Natural killer cell (primary cell): ENCODE results near the gene SNAI3. TPM values are rescaled to one million over a fixed set of nuclear protein-coding genes. Genes with fewer than 3 reads are reported as not detected.

Source experiments
- ATAC-seq, 3 donors: fragments of 150-1000 bp in 2 of 3; fragments of 200-7000 bp in 1 of 3; cut with Tn5 transposase; 1 replicate in 1 of 3; 2 replicates in 2 of 3; pipeline ENCODE4 v1.10.0; 2021; ENCODE audit warnings: mild to moderate bottlenecking in 2 of 3, moderate library complexity in 2 of 3
- DNase-seq, 2 donors: peaks; one replicate each; pipeline versions ENCODE4 v3.0.0 to v3.0.0-alpha.2; 2013 to 2021; ENCODE audit warnings: mixed read lengths in 1 of 2
- H3K27ac ChIP-seq: one replicate; pipeline ENCODE4 v1.5.1; 2013; ENCODE audit warnings: mild to moderate bottlenecking, low read length
- H3K27me3 ChIP-seq: one replicate; pipeline ENCODE4 v1.6.1; 2013; ENCODE audit warnings: low read length; ENCODE audit not compliant: control insufficient read depth, insufficient read depth
- H3K36me3 ChIP-seq: one replicate; pipeline ENCODE4 v1.6.1; 2013; ENCODE audit warnings: low read length; ENCODE audit not compliant: control insufficient read depth, insufficient read depth
- H3K4me1 ChIP-seq: one replicate; pipeline ENCODE4 v1.6.1; 2013; ENCODE audit warnings: low read length; ENCODE audit not compliant: control insufficient read depth, insufficient read depth
- H3K4me3 ChIP-seq: one replicate; pipeline ENCODE4 v1.5.1; 2013; ENCODE audit warnings: low read length
- H3K9me3 ChIP-seq: one replicate; pipeline ENCODE4 v1.6.1; 2013; ENCODE audit warnings: low read length; ENCODE audit not compliant: control insufficient read depth, insufficient read depth
- H3K27ac Mint-ChIP-seq, 2 donors: one replicate each; pipeline ENCODE4 v1.8.0; 2022; ENCODE audit warnings: mild to moderate bottlenecking in 2 of 2, mixed read lengths in 2 of 2, moderate library complexity in 1 of 2
- H3K27me3 Mint-ChIP-seq, 2 donors: one replicate each; pipeline ENCODE4 v1.8.0; 2022; ENCODE audit warnings: low read depth in 2 of 2, mixed read lengths in 2 of 2
- H3K36me3 Mint-ChIP-seq: one replicate; pipeline ENCODE4 v1.8.0; 2022; ENCODE audit warnings: mixed read lengths
- H3K4me1 Mint-ChIP-seq, 2 donors: one replicate each; pipeline ENCODE4 v1.8.0; 2022; ENCODE audit warnings: mixed read lengths in 2 of 2
- H3K4me3 Mint-ChIP-seq: one replicate; pipeline ENCODE4 v1.8.0; 2022; ENCODE audit warnings: mild to moderate bottlenecking, moderate library complexity, mixed read lengths
- H3K9me3 Mint-ChIP-seq, 2 donors: one replicate each; pipeline ENCODE4 v1.8.0; 2022; ENCODE audit warnings: mixed read lengths in 2 of 2
- WGBS: methylation state at CpG from one replicate; pipeline ENCODE4 v1.1.7; 2013; ENCODE audit warnings: missing lambda C conversion rate; ENCODE audit not compliant: insufficient coverage; 5-methylcytosine and 5-hydroxymethylcytosine counted together
- intact Hi-C: fragments of 100-400 bp; cut with micrococcal nuclease; formaldehyde crosslinking; loops from one replicate; pipeline ENCODE4 v1.14.2; 2022
- total RNA-seq, 4 donors: library from RNA; stranded (reverse); fragments of 120-200 nt in 1 of 4; gene quantifications; one replicate each; pipeline versions ENCODE4 v1.2.3 to v1.2.4, GENCODE V29; 2013 to 2022
- TF ChIP-seq, protein P1 (sequence below): fragments of 200-600 bp; IDR thresholded peaks from one replicate; pipeline ENCODE4 v1.8.0; 2022; ENCODE audit warnings: antibody characterized with exemption

SNAI3 gene
- total RNA-seq, 3 donors from 2014 or later (not counting 1 experiment from before 2014, with no cell fraction given), result 8.2 to 9.2 (median 8.4) TPM

DNA sequence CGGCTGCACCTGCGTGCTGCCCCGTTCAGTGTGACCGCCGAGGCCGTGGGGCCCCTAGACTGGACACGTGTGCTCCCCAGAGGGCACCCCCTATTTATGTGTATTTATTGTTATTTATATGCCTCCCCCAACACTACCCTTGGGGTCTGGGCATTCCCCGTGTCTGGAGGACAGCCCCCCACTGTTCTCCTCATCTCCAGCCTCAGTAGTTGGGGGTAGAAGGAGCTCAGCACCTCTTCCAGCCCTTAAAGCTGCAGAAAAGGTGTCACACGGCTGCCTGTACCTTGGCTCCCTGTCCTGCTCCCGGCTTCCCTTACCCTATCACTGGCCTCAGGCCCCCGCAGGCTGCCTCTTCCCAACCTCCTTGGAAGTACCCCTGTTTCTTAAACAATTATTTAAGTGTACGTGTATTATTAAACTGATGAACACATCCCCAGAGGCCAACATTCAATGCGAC lies 46.2 kb downstream of the SNAI3 start:
- peak overlapping the region; percentile 64 for H3K4me3 Mint-ChIP-seq
- no peaks in the 10 kb centered on the region for H3K36me3 Mint-ChIP-seq
- intact Hi-C loops, result loop anchor here (1.0 kb wide), 1 partner anchor 13 kb away; no protein-coding TSS in a partner anchor
- no peak for DNase-seq
- 38% methylated on average over 8 of the region's 13 CpGs for WGBS
- peaks cover 10% of the 10 kb centered on the region for H3K9me3 ChIP-seq
- ATAC-seq, result no peak
- peak overlapping the region; percentile 72 to 84 for H3K27ac Mint-ChIP-seq
- no peak overlapping the region for H3K4me3 ChIP-seq
- no peaks in the 10 kb centered on the region for H3K27me3 ChIP-seq
- H3K36me3 ChIP-seq, result peaks cover 22% of the 10 kb centered on the region
- TF ChIP-seq, protein P1, sequence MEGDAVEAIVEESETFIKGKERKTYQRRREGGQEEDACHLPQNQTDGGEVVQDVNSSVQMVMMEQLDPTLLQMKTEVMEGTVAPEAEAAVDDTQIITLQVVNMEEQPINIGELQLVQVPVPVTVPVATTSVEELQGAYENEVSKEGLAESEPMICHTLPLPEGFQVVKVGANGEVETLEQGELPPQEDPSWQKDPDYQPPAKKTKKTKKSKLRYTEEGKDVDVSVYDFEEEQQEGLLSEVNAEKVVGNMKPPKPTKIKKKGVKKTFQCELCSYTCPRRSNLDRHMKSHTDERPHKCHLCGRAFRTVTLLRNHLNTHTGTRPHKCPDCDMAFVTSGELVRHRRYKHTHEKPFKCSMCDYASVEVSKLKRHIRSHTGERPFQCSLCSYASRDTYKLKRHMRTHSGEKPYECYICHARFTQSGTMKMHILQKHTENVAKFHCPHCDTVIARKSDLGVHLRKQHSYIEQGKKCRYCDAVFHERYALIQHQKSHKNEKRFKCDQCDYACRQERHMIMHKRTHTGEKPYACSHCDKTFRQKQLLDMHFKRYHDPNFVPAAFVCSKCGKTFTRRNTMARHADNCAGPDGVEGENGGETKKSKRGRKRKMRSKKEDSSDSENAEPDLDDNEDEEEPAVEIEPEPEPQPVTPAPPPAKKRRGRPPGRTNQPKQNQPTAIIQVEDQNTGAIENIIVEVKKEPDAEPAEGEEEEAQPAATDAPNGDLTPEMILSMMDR, result no peak
- peaks cover 0 to 3% of the 10 kb centered on the region in 2 donors for H3K27me3 Mint-ChIP-seq
- peaks cover 0 to 3% of the 10 kb centered on the region in 2 donors for H3K9me3 Mint-ChIP-seq
- H3K4me1 ChIP-seq, result peaks cover 79% of the 10 kb centered on the region
- H3K4me1 Mint-ChIP-seq, result peaks cover 38 to 71% of the 10 kb centered on the region in 2 donors
- no peak overlapping the region for H3K27ac ChIP-seq

DNA sequence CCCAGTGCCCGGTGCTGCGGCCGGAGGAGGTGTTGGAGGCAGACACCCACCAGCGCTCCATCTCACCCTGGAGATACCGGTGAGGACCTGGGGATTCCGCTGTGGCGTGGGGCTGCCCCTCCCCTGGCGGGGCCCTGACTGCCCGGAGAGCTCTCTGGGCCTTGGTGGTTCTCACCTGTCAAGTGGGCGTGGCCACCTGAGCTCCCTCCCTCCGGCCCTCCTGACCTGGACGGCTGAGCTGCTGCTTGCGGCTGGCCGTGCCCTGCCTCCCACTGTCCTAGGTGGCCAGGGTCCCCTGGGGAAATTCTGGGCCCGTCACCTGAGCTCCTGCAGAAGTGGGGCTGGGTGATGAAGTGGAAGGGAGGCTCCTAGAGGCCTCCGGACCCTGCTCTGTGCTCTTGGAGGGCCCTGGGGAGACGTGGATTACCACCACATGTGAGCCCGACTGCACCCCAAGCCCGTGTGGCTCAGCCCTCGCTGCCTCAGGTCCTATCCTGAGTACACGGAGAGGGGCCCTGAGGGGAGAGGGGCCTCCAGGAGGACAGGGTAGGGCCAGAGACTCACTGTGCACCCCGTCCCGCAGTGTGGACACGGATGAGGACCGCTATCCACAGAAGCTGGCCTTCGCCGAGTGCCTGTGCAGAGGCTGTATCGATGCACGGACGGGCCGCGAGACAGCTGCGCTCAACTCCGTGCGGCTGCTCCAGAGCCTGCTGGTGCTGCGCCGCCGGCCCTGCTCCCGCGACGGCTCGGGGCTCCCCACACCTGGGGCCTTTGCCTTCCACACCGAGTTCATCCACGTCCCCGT lies 46.9 kb downstream of the SNAI3 start:
- peaks cover 17% of the 10 kb centered on the region for H3K36me3 ChIP-seq
- H3K9me3 Mint-ChIP-seq, result peaks cover 0 to 3% of the 10 kb centered on the region in 2 donors

DNA sequence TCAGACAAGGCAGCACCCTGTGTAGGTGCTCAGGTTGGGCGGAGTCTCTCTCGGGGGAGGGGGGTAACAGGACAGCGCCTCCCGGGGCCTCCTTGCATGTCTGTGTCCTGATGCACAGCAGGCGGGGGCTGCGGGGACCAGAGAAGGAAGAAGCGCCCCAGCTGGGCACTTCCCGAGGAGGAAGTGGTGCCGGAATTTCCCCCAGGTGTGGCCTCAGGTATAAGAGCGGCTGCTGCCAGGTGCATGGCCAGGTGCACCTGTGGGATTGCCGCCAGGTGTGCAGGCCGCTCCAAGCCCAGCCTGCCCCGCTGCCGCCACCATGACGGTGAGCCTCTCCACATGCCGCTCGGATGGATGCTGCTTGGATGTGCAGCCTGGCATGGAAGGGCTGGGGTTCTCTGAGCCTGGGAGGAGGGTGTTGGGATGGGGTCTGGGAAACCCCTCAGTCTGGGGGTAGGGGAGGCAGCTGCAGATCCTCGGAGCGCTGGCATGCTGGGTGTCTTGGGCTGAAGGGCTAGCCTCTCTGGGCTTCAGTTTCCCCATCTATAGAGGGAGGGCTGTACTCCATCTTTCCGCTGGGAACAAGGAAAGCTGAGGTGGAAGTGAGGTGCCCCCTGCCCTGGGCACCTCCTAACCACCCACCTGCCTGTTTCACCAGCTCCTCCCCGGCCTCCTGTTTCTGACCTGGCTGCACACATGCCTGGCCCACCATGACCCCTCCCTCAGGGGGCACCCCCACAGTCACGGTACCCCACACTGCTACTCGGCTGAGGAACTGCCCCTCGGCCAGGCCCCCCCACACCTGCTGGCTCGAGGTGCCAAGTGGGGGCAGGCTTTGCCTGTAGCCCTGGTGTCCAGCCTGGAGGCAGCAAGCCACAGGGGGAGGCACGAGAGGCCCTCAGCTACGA lies 47.7 kb downstream of the SNAI3 start, which contains the start of gene IL17C:
IL17C (plus strand) TSS at position 250 of the 908 bp plus-strand sequence; CDS start at position 320, 70 bp downstream.
- 40% methylated on average over 27 of the region's 27 CpGs for WGBS
- peak within 1 kb of the TSS; percentile 88 for H3K27ac ChIP-seq

More for the DNA sequence above, 46.9 kb downstream of the SNAI3 start:
- H3K27me3 ChIP-seq, result no peaks in the 10 kb centered on the region
- WGBS, result 26% methylated on average over 45 of the region's 45 CpGs
- H3K36me3 Mint-ChIP-seq, result no peaks in the 10 kb centered on the region
- TF ChIP-seq, protein P1, result no peak
- peaks cover 31 to 67% of the 10 kb centered on the region in 2 donors for H3K4me1 Mint-ChIP-seq
- peaks cover 10% of the 10 kb centered on the region for H3K9me3 ChIP-seq
- intact Hi-C loops, result loop anchor here (1.0 to 10.0 kb wide), 5 partner anchors 14 to 182 kb away; partner anchors contain the start of genes SNAI3 and ZC3H18
- H3K27ac Mint-ChIP-seq, result peak overlapping the region; percentile 72 to 90
- DNase-seq, result peak; percentile 37 to 40
- H3K4me3 Mint-ChIP-seq, result peak overlapping the region; percentile 64
- H3K27ac ChIP-seq, result no peak overlapping the region
- H3K4me3 ChIP-seq, result no peak overlapping the region
- H3K4me1 ChIP-seq, result peaks cover 80% of the 10 kb centered on the region
- peaks cover 0 to 3% of the 10 kb centered on the region in 2 donors for H3K27me3 Mint-ChIP-seq
- ATAC-seq, result peak in 1 of 3 donors; percentile 7

More for the DNA sequence above, 47.7 kb downstream of the SNAI3 start, which contains the start of gene IL17C:
- Histone ChIP-seq H3K9me3 (peaks cover 10% of the 10 kb centered on the region), H3K4me3 (no peak within 1 kb of the TSS), H3K36me3 (peaks cover 10% of the 10 kb centered on the region), H3K4me1 (peaks cover 88% of the 10 kb centered on the region), H3K27me3 (no peaks in the 10 kb centered on the region)
- H3K27ac Mint-ChIP-seq, result peak within 1 kb of the TSS; percentile 90 to 96
- peak in 1 of 2 donors; percentile 59 for DNase-seq
- H3K27me3 Mint-ChIP-seq, result peaks cover 0 to 3% of the 10 kb centered on the region in 2 donors
- H3K4me1 Mint-ChIP-seq, result peaks cover 29 to 64% of the 10 kb centered on the region in 2 donors
- peaks cover 0 to 3% of the 10 kb centered on the region in 2 donors for H3K9me3 Mint-ChIP-seq
- peak within 1 kb of the TSS; percentile 73 for H3K4me3 Mint-ChIP-seq
- intact Hi-C loops, result loop anchor here (5.0 to 10.0 kb wide), 4 partner anchors 49 to 181 kb away; partner anchors contain the start of genes SNAI3 and ZC3H18
- H3K36me3 Mint-ChIP-seq, result no peaks in the 10 kb centered on the region
- no peak for ATAC-seq
- TF ChIP-seq, protein P1, result no peak
